ENCODE measurements around the gene CLDN14.

DNA sequence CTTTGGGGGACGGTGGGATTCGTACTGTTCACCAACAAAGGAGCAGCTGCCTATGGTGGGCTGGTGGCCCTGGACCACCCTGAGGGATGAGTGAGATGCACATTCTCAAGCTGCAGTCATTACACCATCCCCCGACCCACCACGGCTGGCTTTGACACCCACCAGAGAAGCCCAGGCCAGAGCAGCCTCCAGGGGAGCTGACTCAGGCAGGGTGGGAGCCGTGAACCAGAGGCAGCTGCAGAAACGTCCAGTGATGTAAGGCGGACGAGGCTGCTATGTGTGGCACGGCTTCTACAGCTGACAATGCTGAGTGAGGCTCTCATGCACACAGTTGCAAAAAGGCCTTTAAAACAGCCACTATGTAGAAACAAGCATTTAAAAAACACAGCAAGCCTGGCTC, 54.6 kb downstream of the CLDN14 start:
- TF ChIP-seq POLR2AphosphoS5 (IDR thresholded peaks at IDR 0.05) = no peak
- TF ChIP-seq, protein P1, sequence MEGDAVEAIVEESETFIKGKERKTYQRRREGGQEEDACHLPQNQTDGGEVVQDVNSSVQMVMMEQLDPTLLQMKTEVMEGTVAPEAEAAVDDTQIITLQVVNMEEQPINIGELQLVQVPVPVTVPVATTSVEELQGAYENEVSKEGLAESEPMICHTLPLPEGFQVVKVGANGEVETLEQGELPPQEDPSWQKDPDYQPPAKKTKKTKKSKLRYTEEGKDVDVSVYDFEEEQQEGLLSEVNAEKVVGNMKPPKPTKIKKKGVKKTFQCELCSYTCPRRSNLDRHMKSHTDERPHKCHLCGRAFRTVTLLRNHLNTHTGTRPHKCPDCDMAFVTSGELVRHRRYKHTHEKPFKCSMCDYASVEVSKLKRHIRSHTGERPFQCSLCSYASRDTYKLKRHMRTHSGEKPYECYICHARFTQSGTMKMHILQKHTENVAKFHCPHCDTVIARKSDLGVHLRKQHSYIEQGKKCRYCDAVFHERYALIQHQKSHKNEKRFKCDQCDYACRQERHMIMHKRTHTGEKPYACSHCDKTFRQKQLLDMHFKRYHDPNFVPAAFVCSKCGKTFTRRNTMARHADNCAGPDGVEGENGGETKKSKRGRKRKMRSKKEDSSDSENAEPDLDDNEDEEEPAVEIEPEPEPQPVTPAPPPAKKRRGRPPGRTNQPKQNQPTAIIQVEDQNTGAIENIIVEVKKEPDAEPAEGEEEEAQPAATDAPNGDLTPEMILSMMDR (IDR thresholded peaks at IDR 0.05) = no peak

Measured in stomach (tissue), 4 donors.